ENCODE results near the gene MYCT1. TPM values are rescaled to one million over a fixed set of nuclear protein-coding genes. Genes with fewer than 3 reads are reported as not detected.

The MYCT1 gene
- total RNA-seq, 1 experiment from 2014 or later: not detected

- POLR2A ChIA-PET: no interaction called here
- RAD21 ChIA-PET (ENCODE audit: low non-redundant PET in 1 of 2, low total read pairs in 2 of 2, uncharacterized antibody in 2 of 2, unreplicated experiment in 2 of 2): no interaction called here
- Histone ChIP-seq H3K27ac (ENCODE audit: low read depth, low read length) (no peak overlapping the region), H3K4me1 (ENCODE audit: control insufficient read depth in 1 of 2, insufficient read depth in 2 of 2, low read length in 2 of 2) (no peaks in the 10 kb centered on the region), H3K4me2 (ENCODE audit: low read length) (no peak overlapping the region), H3K4me3 (replicated peaks in 1 of 2; ENCODE audit: low read depth in 1 of 2, low read length in 2 of 2) (no peak overlapping the region), H2AFZ (ENCODE audit: low read depth, low read length, poor library complexity, severe bottlenecking) (no peak overlapping the region), H3K27me3 (ENCODE audit: insufficient read depth, low read length) (no peaks in the 10 kb centered on the region), H4K20me1 (ENCODE audit: insufficient read depth) (no peaks in the 10 kb centered on the region), H3K36me3 (ENCODE audit: control insufficient read depth in 1 of 2, insufficient read depth in 2 of 2, low read length in 2 of 2) (no peaks in the 10 kb centered on the region), H3K9ac (ENCODE audit: low read length) (no peak overlapping the region), H3K79me2 (ENCODE audit: insufficient read depth, low read length) (no peaks in the 10 kb centered on the region), H3K9me2 (ENCODE audit: insufficient read depth) (no peaks in the 10 kb centered on the region), H3K9me3 (ENCODE audit: control insufficient read depth in 1 of 2, insufficient read depth in 1 of 2, low read depth in 1 of 2, low read length in 2 of 2) (no peaks in the 10 kb centered on the region)
- intact Hi-C loops (cut with micrococcal nuclease): loop anchor here (10.0 kb wide), 1 partner anchor 396 kb away; no protein-coding TSS in a partner anchor
- ATAC-seq (no peak), DNase-seq (ENCODE audit: low read depth, low spot score) (no peak)
- CTCF ChIA-PET: interaction anchor here (1.0 to 1.5 kb wide), 2 partner anchors 118 to 186 kb away, joined by 3 to 8 read pairs; no protein-coding TSS in a partner anchor
- no peak for TF ChIP-seq ELF1 (IDR thresholded peaks at IDR 0.05; ENCODE audit: borderline replicate concordance, low read depth)
- no peak for TF ChIP-seq YY1 (IDR thresholded peaks at IDR 0.05; ENCODE audit: extremely low read depth, insufficient replicate concordance, low read depth, low read length)
- TF ChIP-seq EZH2 (IDR thresholded peaks at IDR 0.05): no peak
- no peak for TF ChIP-seq ZNF274 (IDR thresholded peaks at IDR 0.05; ENCODE audit: low read depth, low read length)
- no peak for TF ChIP-seq EGR1 (IDR thresholded peaks at IDR 0.05; ENCODE audit: low read depth)
- no peak for TF ChIP-seq EZH2phosphoT487 (IDR thresholded peaks at IDR 0.05; ENCODE audit: borderline replicate concordance)
- TF ChIP-seq, protein P1, sequence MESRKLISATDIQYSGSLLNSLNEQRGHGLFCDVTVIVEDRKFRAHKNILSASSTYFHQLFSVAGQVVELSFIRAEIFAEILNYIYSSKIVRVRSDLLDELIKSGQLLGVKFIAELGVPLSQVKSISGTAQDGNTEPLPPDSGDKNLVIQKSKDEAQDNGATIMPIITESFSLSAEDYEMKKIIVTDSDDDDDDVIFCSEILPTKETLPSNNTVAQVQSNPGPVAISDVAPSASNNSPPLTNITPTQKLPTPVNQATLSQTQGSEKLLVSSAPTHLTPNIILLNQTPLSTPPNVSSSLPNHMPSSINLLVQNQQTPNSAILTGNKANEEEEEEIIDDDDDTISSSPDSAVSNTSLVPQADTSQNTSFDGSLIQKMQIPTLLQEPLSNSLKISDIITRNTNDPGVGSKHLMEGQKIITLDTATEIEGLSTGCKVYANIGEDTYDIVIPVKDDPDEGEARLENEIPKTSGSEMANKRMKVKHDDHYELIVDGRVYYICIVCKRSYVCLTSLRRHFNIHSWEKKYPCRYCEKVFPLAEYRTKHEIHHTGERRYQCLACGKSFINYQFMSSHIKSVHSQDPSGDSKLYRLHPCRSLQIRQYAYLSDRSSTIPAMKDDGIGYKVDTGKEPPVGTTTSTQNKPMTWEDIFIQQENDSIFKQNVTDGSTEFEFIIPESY (IDR thresholded peaks at IDR 0.05; ENCODE audit: extremely low read depth, insufficient replicate concordance, low read length): no peak
- TF ChIP-seq CTCF (IDR thresholded peaks at IDR 0.05 in 2 of 3, conservative IDR thresholded peaks at IDR 0.05 in 1 of 3; ENCODE audit: borderline replicate concordance in 1 of 3, insufficient read depth in 1 of 3, low read depth in 2 of 3, low read length in 2 of 3): no peak
- no peak for TF ChIP-seq CBX3 (IDR thresholded peaks at IDR 0.05; ENCODE audit: low read depth)
- no peak for TF ChIP-seq JUND (IDR thresholded peaks at IDR 0.05)
- no TSS peak for BruUV-seq (replicated peaks)
Measured at GRCh38 chr6:152671171-152671570, 26.5 kb upstream of the MYCT1 start.

All from HCT116 (cell line).